Activated T-helper 2 cell treated with anti-CD3 and anti-CD28 coated beads, Interferon-gamma antibody, Interleukin-2, Interleukin-4, amounts not matched to agents 10 μg/mL and 5 μg/mL and 100 μg/mL, durations not matched to agents 14 hours and 24 hours and 36 hours (primary cell): Measurements from ENCODE around the gene SSNA1. TPM values are rescaled to one million over a fixed set of nuclear protein-coding genes. Genes with fewer than 3 reads are reported as not detected.
A peak's percentile ranks its signal among the peaks of the same experiment; 100 is the strongest.

Experiments
- DNase-seq: peaks from one replicate; pipeline ENCODE4 v3.0.0; 2021; ENCODE audit warnings: low spot score
- H3K27ac Mint-ChIP-seq: one replicate; pipeline ENCODE4 v1.8.0; 2021; ENCODE audit warnings: mixed read lengths
- H3K27me3 Mint-ChIP-seq: one replicate; pipeline ENCODE4 v1.8.0; 2021; ENCODE audit warnings: low read depth, mixed read lengths
- H3K36me3 Mint-ChIP-seq: one replicate; pipeline ENCODE4 v1.8.0; 2021; ENCODE audit warnings: low read depth, mixed read lengths
- H3K4me1 Mint-ChIP-seq: one replicate; pipeline ENCODE4 v1.8.0; 2021; ENCODE audit warnings: low read depth, mixed read lengths
- H3K4me3 Mint-ChIP-seq: one replicate; pipeline ENCODE4 v1.8.0; 2021; ENCODE audit warnings: low read depth, mild to moderate bottlenecking, moderate library complexity, mixed read lengths
- H3K9me3 Mint-ChIP-seq: one replicate; pipeline ENCODE4 v1.8.0; 2021; ENCODE audit warnings: mixed read lengths
- intact Hi-C: fragments of 100-400 bp; cut with micrococcal nuclease; formaldehyde crosslinking; loops from one replicate; pipeline ENCODE4 v1.15.1; 2023
- total RNA-seq: library from RNA; stranded (reverse); gene quantifications from 2 replicates; pipeline ENCODE4 v1.2.3, GENCODE V29; 2022

Gene SSNA1
- total RNA-seq, 1 donor from 2014 or later, result 91.8 TPM

DNA sequence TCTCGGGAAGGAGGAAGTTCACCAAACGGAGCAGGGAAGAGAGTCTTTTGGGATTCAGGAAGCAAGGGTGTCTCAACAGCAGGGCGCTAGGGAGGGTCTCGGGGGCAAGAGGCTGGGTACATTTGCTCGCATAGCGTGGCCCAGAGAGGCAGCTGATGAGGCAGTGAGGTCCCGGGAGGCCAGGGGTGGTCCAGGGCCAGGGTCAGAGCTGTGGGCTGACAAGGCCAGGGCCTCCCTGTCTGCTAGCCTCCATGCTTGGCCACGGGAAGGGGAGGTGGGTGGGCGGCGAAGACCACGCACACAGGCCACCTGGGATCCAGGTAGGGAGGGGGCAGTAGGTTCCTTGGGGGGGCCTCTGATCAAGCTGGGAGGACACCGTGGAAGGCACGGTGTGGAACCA is 23.1 kb downstream of the SSNA1 start:
- Mint-ChIP-seq H3K4me1 (peaks cover 11% of the 10 kb centered on the region), H3K27me3 (no peaks in the 10 kb centered on the region), H3K4me3 (no peak overlapping the region), H3K9me3 (no peaks in the 10 kb centered on the region), H3K36me3 (peaks cover 24% of the 10 kb centered on the region), H3K27ac (no peak overlapping the region)
- DNase-seq, result no peak
- intact Hi-C loops, result no loop called here

GRCh38 chr9:137212520-137212919 is 24.0 kb downstream of the SSNA1 start:
- no peak overlapping the region for H3K4me3 Mint-ChIP-seq
- DNase-seq, result no peak
- no peak overlapping the region for H3K27ac Mint-ChIP-seq
- no peaks in the 10 kb centered on the region for H3K9me3 Mint-ChIP-seq
- peaks cover 1% of the 10 kb centered on the region for H3K4me1 Mint-ChIP-seq
- no peaks in the 10 kb centered on the region for H3K27me3 Mint-ChIP-seq
- intact Hi-C loops, result no loop called here
- peaks cover 14% of the 10 kb centered on the region for H3K36me3 Mint-ChIP-seq

- H3K4me3 Mint-ChIP-seq, result no peak overlapping the region
- H3K27me3 Mint-ChIP-seq, result no peaks in the 10 kb centered on the region
- no peaks in the 10 kb centered on the region for H3K4me1 Mint-ChIP-seq
- H3K27ac Mint-ChIP-seq, result no peak overlapping the region
- no peak for DNase-seq
- intact Hi-C loops, result no loop called here
- no peaks in the 10 kb centered on the region for H3K9me3 Mint-ChIP-seq
- peaks cover 10% of the 10 kb centered on the region for H3K36me3 Mint-ChIP-seq
Observed at GRCh38 chr9:137213160-137214060, 24.9 kb downstream of the SSNA1 start.

DNA sequence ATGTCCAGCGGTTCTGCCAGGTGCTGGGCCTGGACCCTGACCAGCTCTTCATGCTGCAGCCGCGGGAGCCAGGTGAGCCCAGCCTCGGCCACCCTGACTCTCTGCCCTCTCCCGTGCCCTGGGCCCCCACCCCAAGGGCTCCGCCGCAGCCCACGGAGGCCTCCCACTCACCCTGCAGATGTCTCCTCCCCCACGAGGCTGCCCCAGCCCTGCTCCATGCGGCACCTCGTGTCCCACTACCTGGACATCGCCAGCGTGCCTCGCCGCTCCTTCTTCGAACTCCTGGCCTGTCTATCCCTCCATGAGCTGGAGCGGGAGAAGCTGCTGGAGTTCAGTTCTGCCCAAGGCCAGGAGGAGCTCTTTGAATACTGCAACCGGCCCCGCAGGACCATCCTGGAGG is 26.1 kb downstream of the SSNA1 start:
- Mint-ChIP-seq H3K27me3 (no peaks in the 10 kb centered on the region), H3K4me3 (no peak overlapping the region), H3K27ac (no peak overlapping the region), H3K4me1 (no peaks in the 10 kb centered on the region), H3K9me3 (no peaks in the 10 kb centered on the region), H3K36me3 (peaks cover 3% of the 10 kb centered on the region)
- intact Hi-C loops, result no loop called here
- DNase-seq, result no peak

DNA sequence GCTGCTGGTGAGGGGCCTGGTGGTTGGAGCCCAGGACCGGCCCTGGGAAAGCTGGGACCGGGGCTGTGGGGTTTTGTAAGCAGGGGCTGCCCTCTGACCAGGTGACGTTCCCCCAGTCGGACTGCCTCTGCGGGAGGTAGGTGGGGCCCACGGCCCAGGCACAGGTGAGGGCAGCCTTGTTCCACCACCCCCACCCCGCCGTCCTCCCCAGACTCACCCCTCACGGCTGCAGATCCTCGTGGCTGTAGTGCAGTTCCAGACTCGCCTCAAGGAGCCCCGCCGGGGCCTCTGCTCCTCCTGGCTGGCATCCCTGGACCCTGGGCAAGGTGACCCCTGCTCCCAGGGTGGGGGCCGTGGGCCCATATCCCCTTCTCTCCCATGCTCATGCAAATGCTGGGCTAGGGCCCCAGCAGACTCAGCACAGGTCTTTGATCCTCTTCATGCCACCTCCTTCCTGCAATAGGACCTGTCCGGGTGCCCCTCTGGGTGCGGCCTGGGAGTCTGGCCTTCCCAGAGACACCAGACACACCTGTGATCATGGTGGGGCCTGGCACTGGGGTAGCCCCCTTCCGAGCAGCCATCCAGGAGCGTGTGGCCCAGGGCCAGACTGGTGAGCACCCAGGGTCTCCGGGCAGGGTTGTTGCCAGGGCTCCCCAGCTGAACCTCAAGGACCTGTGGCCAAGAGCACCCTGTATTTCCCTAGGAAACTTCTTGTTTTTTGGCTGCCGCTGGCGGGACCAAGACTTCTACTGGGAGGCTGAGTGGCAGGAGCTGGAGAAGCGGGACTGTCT is 26.9 kb downstream of the SSNA1 start:
- no peak overlapping the region for H3K4me3 Mint-ChIP-seq
- no peaks in the 10 kb centered on the region for H3K27me3 Mint-ChIP-seq
- no peak overlapping the region for H3K27ac Mint-ChIP-seq
- no peak for DNase-seq
- intact Hi-C loops, result no loop called here
- no peaks in the 10 kb centered on the region for H3K9me3 Mint-ChIP-seq
- H3K36me3 Mint-ChIP-seq, result peaks cover 3% of the 10 kb centered on the region
- H3K4me1 Mint-ChIP-seq, result no peaks in the 10 kb centered on the region

DNA sequence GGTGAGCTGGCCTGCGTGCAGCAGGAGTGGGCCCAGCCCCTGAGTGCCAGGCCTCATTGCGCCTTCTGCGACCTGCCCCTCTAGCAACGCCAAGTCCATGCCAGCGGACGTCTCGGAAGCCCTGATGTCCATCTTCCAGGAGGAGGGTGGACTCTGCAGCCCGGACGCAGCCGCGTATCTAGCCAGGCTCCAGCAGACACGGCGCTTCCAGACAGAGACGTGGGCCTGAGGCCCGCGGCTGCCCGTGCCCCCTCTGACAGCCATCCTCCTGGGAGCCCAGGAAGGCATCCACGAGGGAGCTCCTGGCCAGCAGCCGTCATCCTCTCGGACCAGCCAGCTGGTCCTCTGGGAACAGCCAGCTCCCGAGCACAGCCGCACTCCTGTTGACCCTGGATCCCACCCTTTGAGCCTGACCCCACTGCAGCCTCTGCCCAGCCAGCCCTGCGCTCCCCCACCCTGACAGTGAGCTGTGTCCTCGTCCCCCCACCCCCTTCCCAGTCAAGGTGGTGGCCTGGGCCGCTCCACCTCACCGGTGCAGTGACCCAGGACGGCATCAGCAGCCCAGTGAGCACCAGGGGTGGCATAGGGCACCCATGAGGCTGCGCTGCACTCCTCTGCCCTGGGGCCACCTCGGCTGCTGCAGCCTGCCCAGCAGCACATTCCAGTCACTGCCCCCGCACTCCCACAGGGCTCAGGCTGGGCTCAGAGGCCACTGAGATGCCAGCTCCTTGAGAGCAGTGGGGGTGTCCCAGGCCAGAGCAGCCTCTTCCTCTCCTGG is 27.9 kb downstream of the SSNA1 start:
- H3K27ac Mint-ChIP-seq, result no peak overlapping the region
- H3K9me3 Mint-ChIP-seq, result no peaks in the 10 kb centered on the region
- peaks cover 3% of the 10 kb centered on the region for H3K36me3 Mint-ChIP-seq
- intact Hi-C loops, result no loop called here
- H3K27me3 Mint-ChIP-seq, result no peaks in the 10 kb centered on the region
- no peak for DNase-seq
- no peaks in the 10 kb centered on the region for H3K4me1 Mint-ChIP-seq
- no peak overlapping the region for H3K4me3 Mint-ChIP-seq

DNA sequence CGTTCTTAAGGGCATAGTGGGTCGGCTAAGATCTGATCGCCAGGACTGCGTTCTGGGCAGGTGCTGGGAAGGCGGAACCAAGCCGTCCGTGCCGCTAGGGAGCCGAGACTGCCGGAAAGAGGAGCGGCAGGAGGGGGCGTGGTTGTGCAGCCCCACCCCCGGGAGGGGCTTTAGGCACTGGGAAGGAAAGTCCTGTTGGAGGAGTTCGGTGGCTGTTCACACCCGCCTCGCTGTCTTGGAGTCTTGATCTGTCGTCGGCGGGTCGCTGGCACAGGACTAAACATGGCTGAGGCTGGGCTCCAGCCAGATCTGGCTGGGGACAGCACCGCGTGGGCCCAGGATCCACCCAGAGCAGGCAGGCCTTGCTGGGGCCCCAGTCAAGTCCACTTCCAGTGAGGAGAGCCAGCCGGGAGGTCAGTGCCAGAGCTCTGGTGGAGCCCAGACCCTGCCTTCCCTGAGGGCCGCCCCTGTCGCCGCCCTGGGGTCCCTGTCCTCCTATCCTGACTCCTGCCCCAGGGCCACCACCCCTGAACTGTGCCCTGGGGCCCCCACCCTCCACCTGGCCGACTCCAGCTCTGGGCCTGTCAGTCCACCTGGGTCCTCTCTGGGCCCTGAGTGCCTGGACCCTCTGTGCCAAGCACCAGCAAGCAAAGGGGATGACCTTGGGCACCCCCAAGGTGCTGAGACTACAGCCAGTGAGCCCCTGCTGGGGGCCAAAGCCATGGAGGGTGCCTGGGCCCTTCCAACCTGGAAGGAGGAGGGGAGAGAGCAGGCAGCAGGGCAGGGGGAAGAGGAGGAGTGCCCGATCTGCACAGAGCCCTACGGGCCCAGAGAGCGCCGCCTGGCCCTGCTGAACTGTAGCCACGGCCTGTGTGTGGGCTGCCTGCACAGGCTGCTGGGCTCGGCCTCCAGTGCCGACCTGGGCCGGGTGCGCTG is 29.1 kb downstream of the SSNA1 start:
- H3K36me3 Mint-ChIP-seq, result peaks cover 3% of the 10 kb centered on the region
- H3K27ac Mint-ChIP-seq, result no peak overlapping the region
- no peak overlapping the region for H3K4me3 Mint-ChIP-seq
- no peaks in the 10 kb centered on the region for H3K27me3 Mint-ChIP-seq
- no peaks in the 10 kb centered on the region for H3K4me1 Mint-ChIP-seq
- intact Hi-C loops, result no loop called here
- no peak for DNase-seq
- H3K9me3 Mint-ChIP-seq, result no peaks in the 10 kb centered on the region

- Mint-ChIP-seq H3K27ac (no peak overlapping the region), H3K4me3 (no peak overlapping the region), H3K36me3 (no peaks in the 10 kb centered on the region), H3K27me3 (no peaks in the 10 kb centered on the region), H3K4me1 (peaks cover 2% of the 10 kb centered on the region), H3K9me3 (no peaks in the 10 kb centered on the region)
- no peak for DNase-seq
- intact Hi-C loops, result no loop called here
Observed at GRCh38 chr9:137218212-137218753, 29.8 kb downstream of the SSNA1 start.

DNA sequence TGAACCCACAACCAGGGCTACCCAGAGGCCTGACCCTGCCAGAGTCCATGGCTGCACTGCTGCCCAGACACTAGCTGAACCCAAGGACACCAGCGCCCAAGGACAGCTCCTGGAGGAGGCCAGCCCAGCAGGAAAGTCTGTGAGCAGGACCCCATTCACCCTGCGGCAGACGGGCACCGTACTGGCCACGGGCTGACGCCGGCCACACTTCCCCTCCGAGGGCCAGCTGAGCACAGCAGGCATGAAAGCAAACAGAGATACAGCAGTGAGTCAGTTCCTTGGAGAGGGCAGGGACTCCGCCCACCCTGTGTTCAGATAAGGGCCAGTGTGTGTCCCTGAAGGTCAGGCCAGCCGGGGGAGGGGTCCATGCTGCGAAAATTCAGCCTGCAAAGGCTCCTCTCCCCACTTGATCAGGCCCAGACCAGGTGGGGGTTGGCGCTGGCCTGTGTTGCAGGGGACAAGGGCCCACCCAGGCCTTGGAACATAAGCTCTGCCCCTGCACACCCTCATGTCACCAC is 30.3 kb downstream of the SSNA1 start:
- no peak overlapping the region for H3K27ac Mint-ChIP-seq
- intact Hi-C loops, result no loop called here
- no peaks in the 10 kb centered on the region for H3K36me3 Mint-ChIP-seq
- H3K9me3 Mint-ChIP-seq, result no peaks in the 10 kb centered on the region
- no peak for DNase-seq
- peaks cover 2% of the 10 kb centered on the region for H3K4me1 Mint-ChIP-seq
- no peaks in the 10 kb centered on the region for H3K27me3 Mint-ChIP-seq
- H3K4me3 Mint-ChIP-seq, result no peak overlapping the region

DNA sequence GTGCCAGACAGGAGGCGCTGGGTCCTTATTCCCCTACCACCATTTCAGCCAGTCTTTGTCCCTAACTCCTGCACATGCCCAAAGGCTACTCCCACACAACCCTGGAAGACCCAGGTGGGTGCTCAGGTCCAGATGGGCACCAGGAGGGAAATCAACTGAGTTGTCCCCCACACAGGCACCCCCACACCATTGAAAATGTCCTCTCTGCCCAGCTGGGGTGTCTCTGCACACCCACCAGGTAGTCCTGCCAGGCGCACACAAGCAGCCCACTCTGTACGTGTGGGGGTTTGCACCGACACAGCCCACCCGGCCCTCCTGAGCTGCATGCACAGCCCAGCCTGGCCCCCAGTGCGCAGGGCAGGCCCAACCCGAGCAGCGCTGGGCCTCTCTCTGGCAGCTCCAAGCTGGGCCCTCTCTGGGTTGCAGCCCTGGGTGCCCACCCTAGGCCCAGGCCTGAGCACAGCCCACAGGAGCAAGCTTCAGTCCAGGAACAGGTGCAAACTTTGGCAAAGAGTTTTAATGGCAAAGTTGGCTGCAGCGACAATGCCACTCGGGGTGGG is 31.4 kb downstream of the SSNA1 start:
- H3K4me3 Mint-ChIP-seq, result peak overlapping the region; percentile 37
- H3K27ac Mint-ChIP-seq, result no peak overlapping the region
- no peaks in the 10 kb centered on the region for H3K9me3 Mint-ChIP-seq
- no peaks in the 10 kb centered on the region for H3K27me3 Mint-ChIP-seq
- no peak for DNase-seq
- intact Hi-C loops, result no loop called here
- no peaks in the 10 kb centered on the region for H3K36me3 Mint-ChIP-seq
- H3K4me1 Mint-ChIP-seq, result peaks cover 2% of the 10 kb centered on the region

- intact Hi-C loops, result no loop called here
- Mint-ChIP-seq H3K4me1 (peaks cover 5% of the 10 kb centered on the region), H3K27ac (no peak overlapping the region), H3K36me3 (no peaks in the 10 kb centered on the region), H3K27me3 (no peaks in the 10 kb centered on the region), H3K4me3 (peak overlapping the region; percentile 37), H3K9me3 (no peaks in the 10 kb centered on the region)
- DNase-seq, result no peak
Observed at GRCh38 chr9:137220317-137221094, 32.0 kb downstream of the SSNA1 start.
